GM21737 (cell line): ENCODE measurements around the gene DUSP3.

Experiments
- ATAC-seq: cut with Tn5 transposase; IDR thresholded peaks from one replicate; pipeline ENCODE4 v1.9.1; 2021; ENCODE audit warnings: mild to moderate bottlenecking, moderate library complexity; ENCODE audit not compliant: unreplicated experiment

The DUSP3 gene

GRCh38 chr17:43770957-43771356 is 7.8 kb downstream of the DUSP3 start:
- no peak for ATAC-seq

- no peak for ATAC-seq
These were observed 8.9 kb downstream of the DUSP3 start for GRCh38 chr17:43769859-43770258.

GRCh38 chr17:43769426-43769825 is 9.4 kb downstream of the DUSP3 start:
- no peak for ATAC-seq

- ATAC-seq, result no peak
These were observed 9.8 kb downstream of the DUSP3 start for GRCh38 chr17:43768943-43769342.

- no peak for ATAC-seq
These were observed 10.4 kb downstream of the DUSP3 start for GRCh38 chr17:43768382-43768781.

GRCh38 chr17:43767713-43768059 is 11.1 kb downstream of the DUSP3 start:
- ATAC-seq, result no peak

- ATAC-seq, result no peak
These were observed 11.6 kb downstream of the DUSP3 start for GRCh38 chr17:43767053-43767712.

- ATAC-seq, result no peak
These were observed 12.2 kb downstream of the DUSP3 start for GRCh38 chr17:43766413-43767052.

- ATAC-seq, result no peak
These were observed 18.4 kb downstream of the DUSP3 start for GRCh38 chr17:43760254-43760852.

- ATAC-seq, result no peak
These were observed 18.9 kb downstream of the DUSP3 start for GRCh38 chr17:43759836-43760235.

- no peak for ATAC-seq
These were observed 20.1 kb downstream of the DUSP3 start, which contains the start of gene SOST for GRCh38 chr17:43758497-43759174. TSS of gene SOST (minus strand) at chr17:43758791. CDS start at chr17:43758741, 50 bp downstream.

- ATAC-seq, result no peak
These were observed 20.7 kb downstream of the DUSP3 start for GRCh38 chr17:43758086-43758485.

- no peak for ATAC-seq
These were observed 21.6 kb downstream of the DUSP3 start for GRCh38 chr17:43757171-43757660.

GRCh38 chr17:43756201-43756600 is 22.6 kb downstream of the DUSP3 start:
- no peak for ATAC-seq

GRCh38 chr17:43755389-43755875 is 23.3 kb downstream of the DUSP3 start:
- ATAC-seq, result no peak

- no peak for ATAC-seq
These were observed 23.8 kb downstream of the DUSP3 start for GRCh38 chr17:43754947-43755346.

- ATAC-seq, result no peak
These were observed 25.2 kb downstream of the DUSP3 start for GRCh38 chr17:43753493-43754129.

GRCh38 chr17:43750153-43750552 is 28.6 kb downstream of the DUSP3 start:
- no peak for ATAC-seq

GRCh38 chr17:43745541-43745940 is 33.2 kb downstream of the DUSP3 start:
- no peak for ATAC-seq

GRCh38 chr17:43741636-43742035 is 37.1 kb downstream of the DUSP3 start:
- ATAC-seq, result no peak

GRCh38 chr17:43740541-43740940 is 38.2 kb downstream of the DUSP3 start:
- no peak for ATAC-seq
